CD14-positive monocyte (primary cell): Measurements from ENCODE around the gene FAM234A. TPM values are rescaled to one million over a fixed set of nuclear protein-coding genes. Genes with fewer than 3 reads are reported as not detected.
A peak's percentile ranks its signal among the peaks of the same experiment; 100 is the strongest.

Experiments
- DNase-seq, 3 donors: peaks; one replicate each; pipeline ENCODE4 v3.0.0-alpha.2; 2011 to 2022
- H2AFZ ChIP-seq: 2 replicates; pipeline ENCODE4 v1.6.0; 2012; ENCODE audit warnings: mild to moderate bottlenecking, low read depth, low read length, inconsistent platforms; ENCODE audit not compliant: insufficient read depth, poor library complexity, severe bottlenecking
- H3K27ac ChIP-seq, 2 donors: 1 replicate in 1 of 2; 2 replicates in 1 of 2; pipeline ENCODE4 v1.5.1; 2012 to 2013; ENCODE audit warnings: low read length in 2 of 2, control low read depth in 1 of 2, inconsistent platforms in 1 of 2, low read depth in 1 of 2, mild to moderate bottlenecking in 1 of 2
- H3K27me3 ChIP-seq, 2 donors: one replicate each; pipeline versions ENCODE4 v1.6.0 to v1.6.1; 2011 to 2013; ENCODE audit warnings: low read length in 2 of 2; ENCODE audit not compliant: control insufficient read depth in 2 of 2, insufficient read depth in 2 of 2
- H3K36me3 ChIP-seq, 2 donors: replicated peaks in 1 of 2; 1 replicate in 1 of 2; 2 replicates in 1 of 2; pipeline versions ENCODE4 v1.5.1 to v1.6.1; 2012 to 2013; ENCODE audit warnings: low read length in 2 of 2, control low read depth in 1 of 2, inconsistent platforms in 1 of 2, mild to moderate bottlenecking in 1 of 2; ENCODE audit not compliant: insufficient read depth in 2 of 2, control insufficient read depth in 1 of 2
- H3K4me1 ChIP-seq, 2 donors: 1 replicate in 1 of 2; 2 replicates in 1 of 2; pipeline versions ENCODE4 v1.5.1 to v1.6.1; 2012 to 2013; ENCODE audit warnings: low read length in 2 of 2, control low read depth in 1 of 2, inconsistent platforms in 1 of 2, mild to moderate bottlenecking in 1 of 2, moderate library complexity in 1 of 2; ENCODE audit not compliant: insufficient read depth in 2 of 2, control insufficient read depth in 1 of 2
- H3K4me2 ChIP-seq: replicated peaks from 2 replicates; pipeline ENCODE3; 2012; ENCODE audit warnings: low read length, moderate library complexity, mild to moderate bottlenecking; ENCODE audit not compliant: poor library complexity, severe bottlenecking; ENCODE audit errors: extremely low read depth
- H3K4me3 ChIP-seq, 3 experiments: fragments of 200-600 bp in 1 of 3; sonication (generic) in 1 of 3; replicated peaks in 1 of 3; 1 replicate in 2 of 3; 2 replicates in 1 of 3; pipeline ENCODE4 v1.5.1; 2011 to 2013; ENCODE audit warnings: low read length in 3 of 3, mild to moderate bottlenecking in 3 of 3, control low read depth in 2 of 3, low read depth in 2 of 3, inconsistent platforms in 1 of 3, moderate library complexity in 1 of 3
- H3K79me2 ChIP-seq: 2 replicates; pipeline ENCODE4 v1.6.0; 2012; ENCODE audit warnings: mild to moderate bottlenecking, control low read depth, inconsistent platforms, low read length, moderate library complexity; ENCODE audit not compliant: insufficient read depth
- H3K9ac ChIP-seq: 2 replicates; pipeline ENCODE4 v1.6.0; 2017; ENCODE audit warnings: low read length, mild to moderate bottlenecking; ENCODE audit not compliant: insufficient read depth, poor library complexity, severe bottlenecking
- H3K9me3 ChIP-seq, 2 donors: replicated peaks in 1 of 2; 1 replicate in 1 of 2; 2 replicates in 1 of 2; pipeline versions ENCODE4 v1.5.1 to v1.6.1; 2012 to 2013; ENCODE audit warnings: low read length in 2 of 2, control low read depth in 1 of 2; ENCODE audit not compliant: control insufficient read depth in 1 of 2, insufficient read depth in 1 of 2
- H4K20me1 ChIP-seq: 2 replicates; pipeline ENCODE4 v1.6.0; 2012; ENCODE audit warnings: mild to moderate bottlenecking, low read length, control low read depth, moderate library complexity; ENCODE audit not compliant: insufficient read depth
- H3K27ac Mint-ChIP-seq, 7 donors: one replicate each; pipeline ENCODE4 v1.8.0; 2020; ENCODE audit warnings: mild to moderate bottlenecking in 7 of 7, mixed read lengths in 7 of 7, moderate library complexity in 6 of 7, inconsistent platforms in 2 of 7
- H3K27me3 Mint-ChIP-seq, 3 donors: one replicate each; pipeline ENCODE4 v1.8.0; 2021 to 2022; ENCODE audit warnings: low read depth in 3 of 3, mild to moderate bottlenecking in 3 of 3, mixed read lengths in 3 of 3, moderate library complexity in 3 of 3, inconsistent platforms in 1 of 3
- H3K36me3 Mint-ChIP-seq, 2 donors: one replicate each; pipeline ENCODE4 v1.8.0; 2020; ENCODE audit warnings: mixed read lengths in 2 of 2, inconsistent platforms in 1 of 2, mild to moderate bottlenecking in 1 of 2
- H3K4me1 Mint-ChIP-seq: one replicate; pipeline ENCODE4 v1.8.0; 2020; ENCODE audit warnings: mild to moderate bottlenecking, mixed read lengths
- H3K4me3 Mint-ChIP-seq, 2 donors: one replicate each; pipeline ENCODE4 v1.8.0; 2020; ENCODE audit warnings: mild to moderate bottlenecking in 2 of 2, mixed read lengths in 2 of 2, moderate library complexity in 1 of 2
- H3K9me3 Mint-ChIP-seq, 7 donors: one replicate each; pipeline ENCODE4 v1.8.0; 2020 to 2022; ENCODE audit warnings: mixed read lengths in 7 of 7, mild to moderate bottlenecking in 6 of 7, moderate library complexity in 6 of 7, inconsistent platforms in 2 of 7
- CTCF ChIP-seq: fragments of 200-600 bp; IDR thresholded peaks from one replicate; pipeline ENCODE4 v1.8.0; 2022; ENCODE audit warnings: antibody characterized with exemption, mild to moderate bottlenecking
- WGBS: methylation state at CpG from one replicate; pipeline ENCODE4 v1.1.5; 2013; ENCODE audit warnings: missing lambda C conversion rate; ENCODE audit not compliant: insufficient coverage; 5-methylcytosine and 5-hydroxymethylcytosine counted together
- intact Hi-C, 2 donors: fragments of 100-400 bp; cut with micrococcal nuclease; formaldehyde crosslinking; loops; one replicate each; pipeline versions ENCODE4 v1.15.0 to v1.15.1; 2023
- polyA plus RNA-seq, 3 donors: library from polyadenylated mRNA; depleted of rRNA in 1 of 3; unstranded in 2 of 3; stranded (reverse) in 1 of 3; fragments of 300-500 nt in 2 of 3; fragments of >200 nt in 1 of 3; fragmentation: Illumina TruSeq in 2 of 3; gene quantifications; 1 replicate in 2 of 3; 2 replicates in 1 of 3; pipeline ENCODE4 v1.2.3, GENCODE V29; 2012 to 2021

Gene FAM234A
- polyA plus RNA-seq, 3 donors, result 22.5 to 40.4 (median 25.1) TPM

DNA sequence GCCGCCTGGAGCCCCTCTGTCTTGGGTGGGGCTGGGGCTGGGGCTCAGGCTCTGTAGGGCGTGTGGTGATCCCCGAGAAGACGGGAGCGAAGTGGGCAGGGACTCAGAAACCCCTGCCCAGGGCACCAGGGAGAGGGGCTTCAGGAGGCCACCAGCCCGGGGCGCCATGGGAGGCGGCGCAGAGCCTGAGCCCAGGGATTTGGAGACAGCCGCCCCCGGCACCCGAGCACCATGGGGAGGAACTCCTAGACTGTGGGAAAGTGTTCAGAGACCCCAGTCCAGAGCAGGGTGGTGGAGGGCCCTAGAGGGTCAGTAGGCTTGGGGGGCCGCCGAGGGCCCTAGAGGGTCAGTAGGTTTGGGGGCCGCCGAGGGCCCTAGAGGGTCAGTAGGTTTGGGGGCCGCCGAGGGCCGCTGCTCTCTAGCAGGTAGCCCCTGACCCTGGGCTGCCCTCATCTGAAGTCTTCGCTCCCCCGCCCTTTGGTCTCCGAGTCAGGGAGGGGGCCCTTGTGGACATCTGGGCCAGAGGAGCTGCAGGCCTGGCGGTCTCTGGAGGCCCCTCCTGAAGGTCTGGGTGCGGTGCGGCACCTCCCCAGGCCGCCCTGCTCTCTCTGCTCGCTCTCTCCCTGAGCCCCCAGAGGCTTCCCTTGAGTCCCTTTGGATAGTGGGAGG, 46.5 kb downstream of the FAM234A start:
- WGBS, result 51% methylated on average over 24 of the region's 27 CpGs
- H3K9ac ChIP-seq, result no peak overlapping the region
- no peaks in the 10 kb centered on the region for H3K36me3 Mint-ChIP-seq
- H3K9me3 Mint-ChIP-seq, result peaks cover 0 to 13% (median 4%) of the 10 kb centered on the region in 7 donors
- no peaks in the 10 kb centered on the region for H3K4me1 ChIP-seq
- H3K27me3 ChIP-seq, result peaks cover 9 to 44% of the 10 kb centered on the region in 2 donors
- H2AFZ ChIP-seq, result no peak overlapping the region
- no peaks in the 10 kb centered on the region for H3K36me3 ChIP-seq
- peak overlapping the region in 1 of 2 donors; percentile 64 for H3K4me3 Mint-ChIP-seq
- DNase-seq, result no peak
- peak overlapping the region; percentile 22 for H3K4me2 ChIP-seq
- intact Hi-C loops, result no loop called here
- H3K27ac Mint-ChIP-seq, result no peak overlapping the region
- no peaks in the 10 kb centered on the region for H3K79me2 ChIP-seq
- H3K4me3 ChIP-seq, result no peak overlapping the region
- H3K4me1 Mint-ChIP-seq, result peaks cover 2% of the 10 kb centered on the region
- H3K27ac ChIP-seq, result no peak overlapping the region
- no peaks in the 10 kb centered on the region for H4K20me1 ChIP-seq
- peaks cover 38 to 59% (median 54%) of the 10 kb centered on the region in 3 donors for H3K27me3 Mint-ChIP-seq
- TF ChIP-seq CTCF, result no peak
- peaks cover under 1 to 12% of the 10 kb centered on the region in 2 donors for H3K9me3 ChIP-seq

DNA sequence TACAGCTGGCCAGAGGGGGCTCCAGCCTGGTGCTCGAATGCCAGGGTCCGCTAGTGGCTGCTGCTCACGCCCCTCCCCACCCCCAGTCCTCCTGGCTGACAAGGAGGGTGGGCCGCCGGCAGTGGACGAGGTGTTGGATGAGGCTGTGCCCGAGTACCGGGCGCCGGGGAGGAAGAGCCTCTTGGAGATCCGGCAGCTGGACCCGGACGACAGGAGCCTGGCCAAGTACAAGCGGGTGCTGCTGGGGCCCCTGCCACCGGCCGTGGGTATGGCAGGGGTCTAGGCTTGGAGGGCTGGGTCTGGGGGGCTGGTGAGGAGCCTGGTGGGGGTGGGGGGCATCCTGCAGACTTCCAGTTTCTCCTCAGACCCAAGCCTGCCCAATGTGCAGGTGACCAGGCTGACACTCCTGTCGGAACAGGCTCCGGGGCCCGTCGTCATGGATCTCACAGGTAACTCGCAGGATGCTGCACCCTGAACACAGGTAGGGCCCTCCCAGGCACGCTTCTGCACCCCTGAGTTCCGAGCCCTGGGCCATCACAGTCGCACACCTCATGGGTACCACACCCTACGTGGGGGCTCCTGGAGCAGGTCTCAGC, 47.1 kb downstream of the FAM234A start:
- 80% methylated on average over 22 of the region's 25 CpGs for WGBS
- peaks cover 32 to 53% (median 48%) of the 10 kb centered on the region in 3 donors for H3K27me3 Mint-ChIP-seq
- H3K27me3 ChIP-seq, result peaks cover 9 to 38% of the 10 kb centered on the region in 2 donors

More for the DNA sequence above, 47.1 kb downstream of the FAM234A start:
- Histone ChIP-seq H2AFZ (no peak overlapping the region), H3K9ac (no peak overlapping the region), H3K9me3 (peaks cover 7 to 17% of the 10 kb centered on the region in 2 donors), H3K27ac (no peak overlapping the region), H3K4me2 (no peak overlapping the region), H3K79me2 (no peaks in the 10 kb centered on the region), H4K20me1 (no peaks in the 10 kb centered on the region), H3K4me3 (no peak overlapping the region), H3K4me1 (no peaks in the 10 kb centered on the region), H3K36me3 (peaks cover 5 to 6% of the 10 kb centered on the region in 2 donors)
- peaks cover 2 to 18% (median 8%) of the 10 kb centered on the region in 7 donors for H3K9me3 Mint-ChIP-seq
- H3K36me3 Mint-ChIP-seq, result peaks cover 3 to 6% of the 10 kb centered on the region in 2 donors
- H3K4me3 Mint-ChIP-seq, result no peak overlapping the region
- no peak for DNase-seq
- TF ChIP-seq CTCF, result no peak
- intact Hi-C loops, result no loop called here
- H3K4me1 Mint-ChIP-seq, result no peaks in the 10 kb centered on the region
- no peak overlapping the region for H3K27ac Mint-ChIP-seq
